ENCODE measurements around the gene MCOLN1. TPM values are rescaled to one million over a fixed set of nuclear protein-coding genes. Genes with fewer than 3 reads are reported as not detected.
A peak's percentile ranks its signal among the peaks of the same experiment; 100 is the strongest.

The MCOLN1 gene
- total and polyA plus RNA-seq, 2 of the 4 experiments (the other 2 are of a cell fraction) = 3.4 to 19.6 TPM

GRCh38 chr19:7507884-7508283, 14.5 kb upstream of the MCOLN1 start:
- Histone ChIP-seq H3K27me3 (ENCODE audit: control insufficient read depth, insufficient read depth, low read length) (peaks cover 10% of the 10 kb centered on the region), H3K4ac (ENCODE audit: low read depth, low read length) (no peak overlapping the region), H3K4me3 (ENCODE audit: insufficient read depth, low read depth, low read length) (no peak overlapping the region), H3K9me1 (ENCODE audit: insufficient read depth, low read length) (no peaks in the 10 kb centered on the region), H4K20me1 (ENCODE audit: insufficient read depth, low read length) (no peaks in the 10 kb centered on the region), H3K27ac (ENCODE audit: insufficient read depth, low read length) (no peak overlapping the region), H3K18ac (ENCODE audit: low read depth, low read length) (no peak overlapping the region), H3K36me3 (ENCODE audit: control insufficient read depth, insufficient read depth, low read length) (no peaks in the 10 kb centered on the region), H3K4me2 (ENCODE audit: low read depth, low read length) (no peak overlapping the region), H3K14ac (replicated peaks; ENCODE audit: low read depth, low read length) (no peak overlapping the region), H2BK15ac (ENCODE audit: low read depth, low read length) (no peak overlapping the region), H4K5ac (ENCODE audit: low read depth, low read length) (0 out of 2 replicates have a peak overlapping the region, but pooled peaks have one; percentile 49), H2BK120ac (ENCODE audit: low read depth, low read length) (no peak overlapping the region), H2BK20ac (ENCODE audit: low read depth, low read length) (no peak overlapping the region), H3K56ac (ENCODE audit: extremely low read depth, insufficient read depth, low read length) (no peak overlapping the region), H3K9me3 (ENCODE audit: control insufficient read depth, insufficient read depth, low read length) (no peaks in the 10 kb centered on the region), H4K91ac (ENCODE audit: insufficient read depth, low read depth, low read length) (no peak overlapping the region), H2AK9ac (replicated peaks; ENCODE audit: low read depth, low read length, poor library complexity) (peak overlapping the region; percentile 81), H2AFZ (replicated peaks; ENCODE audit: low read length, poor library complexity) (peak overlapping the region; percentile 82), H3K79me1 (ENCODE audit: low read depth in 1 of 2, low read length in 2 of 2) (no peaks in the 10 kb centered on the region), H3K23ac (ENCODE audit: low read depth, low read length) (no peak overlapping the region), H2AK5ac (ENCODE audit: low read depth, low read length) (no peak overlapping the region), H3K9ac (ENCODE audit: low read depth, low read length) (no peak overlapping the region), H4K8ac (ENCODE audit: low read depth in 2 of 2, low read length in 2 of 2) (peak overlapping the region in 1 of 2 experiments; percentile 62; a peak in 2 of 4 replicates), H3K4me1 (ENCODE audit: control insufficient read depth, insufficient read depth, low read length) (peaks cover 3% of the 10 kb centered on the region; the same call in 1 of the 2 replicates), H2BK5ac (ENCODE audit: low read depth, low read length, poor library complexity, severe bottlenecking) (no peak overlapping the region)
- POLR2A ChIA-PET (ENCODE audit: unreplicated experiment) = no interaction called here
- intact Hi-C loops (cut with micrococcal nuclease) = no loop called here
- CTCF ChIA-PET = no interaction called here
- no TSS peak for BruUV-seq (replicated peaks)
- in situ Hi-C loops (cut with MboI; ENCODE audit: low sequenced_read_pairs) = no loop called here
- no peak for TF ChIP-seq SMC3 (IDR thresholded peaks at IDR 0.05; ENCODE audit: low read depth, low read length)
- no peak for TF ChIP-seq RCOR1 (IDR thresholded peaks at IDR 0.05; ENCODE audit: insufficient replicate concordance, low read length)
- no peak for TF ChIP-seq FOS (IDR thresholded peaks at IDR 0.05; ENCODE audit: low read depth, low read length)
- no peak for TF ChIP-seq CTCF (conservative IDR thresholded peaks at IDR 0.05; ENCODE audit: low read depth, low read length)
- no peak for TF ChIP-seq MXI1 (IDR thresholded peaks at IDR 0.05; ENCODE audit: borderline replicate concordance, low read depth, low read length)
- no peak for TF ChIP-seq NFE2L2 (IDR thresholded peaks at IDR 0.05; ENCODE audit: low read depth, low read length)
- TF ChIP-seq CEBPB (IDR thresholded peaks at IDR 0.05; ENCODE audit: low read depth, low read length) = no peak
- TF ChIP-seq CHD1 (IDR thresholded peaks at IDR 0.05; ENCODE audit: low read depth, low read length) = no peak
- TF ChIP-seq, protein P1, sequence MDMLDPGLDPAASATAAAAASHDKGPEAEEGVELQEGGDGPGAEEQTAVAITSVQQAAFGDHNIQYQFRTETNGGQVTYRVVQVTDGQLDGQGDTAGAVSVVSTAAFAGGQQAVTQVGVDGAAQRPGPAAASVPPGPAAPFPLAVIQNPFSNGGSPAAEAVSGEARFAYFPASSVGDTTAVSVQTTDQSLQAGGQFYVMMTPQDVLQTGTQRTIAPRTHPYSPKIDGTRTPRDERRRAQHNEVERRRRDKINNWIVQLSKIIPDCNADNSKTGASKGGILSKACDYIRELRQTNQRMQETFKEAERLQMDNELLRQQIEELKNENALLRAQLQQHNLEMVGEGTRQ (IDR thresholded peaks at IDR 0.05; ENCODE audit: low read depth, low read length) = no peak
- no peak for TF ChIP-seq BHLHE40 (IDR thresholded peaks at IDR 0.05; ENCODE audit: low read depth, low read length)
- no peak for TF ChIP-seq RFX5 (IDR thresholded peaks at IDR 0.05; ENCODE audit: low read depth, low read length)
- TF ChIP-seq MAZ (IDR thresholded peaks at IDR 0.05; ENCODE audit: borderline replicate concordance, low read depth, low read length) = no peak
- no peak for TF ChIP-seq POLR2A (IDR thresholded peaks at IDR 0.05; ENCODE audit: low read depth, low read length)
- no peak for TF ChIP-seq RAD21 (IDR thresholded peaks at IDR 0.05; ENCODE audit: low read length)
- no peak for TF ChIP-seq ELK1 (IDR thresholded peaks at IDR 0.05; ENCODE audit: borderline replicate concordance, low read depth, low read length)
- no peak for TF ChIP-seq MAFK (IDR thresholded peaks at IDR 0.05; ENCODE audit: low read depth, low read length)
- ATAC-seq (ENCODE audit: low read depth) = peak; percentile 96
- 41% methylated on average over 4 of the region's 11 CpGs; no CpG with 5 or more reads in 1 of the 2 experiments for WGBS, 2 experiments (ENCODE audit: extremely low coverage in 2 of 2, insufficient read length in 1 of 2)
- peak; percentile 80 for DNase-seq
- dilution Hi-C loops (cut with HindIII; ENCODE audit: low sequenced_read_pairs, unreplicated experiment) = no loop called here

All from IMR-90 (cell line).